T-helper 1 cell treated with Interleukin-12 subunit alpha and Interleukin-12 subunit beta and Interleukin-4 antibody, amounts not matched to agents 30 μg/mL and 1 μg/mL, for 36 hours (primary cell): ENCODE measurements around the gene MAD1L1.

Experiments used
- H3K27ac Mint-ChIP-seq: one replicate; pipeline ENCODE4 v1.8.0; 2021; ENCODE audit warnings: mild to moderate bottlenecking, mixed read lengths
- H3K27me3 Mint-ChIP-seq: one replicate; pipeline ENCODE4 v1.8.0; 2021; ENCODE audit warnings: low read depth, mixed read lengths
- H3K36me3 Mint-ChIP-seq: one replicate; pipeline ENCODE4 v1.8.0; 2021; ENCODE audit warnings: low read depth, mixed read lengths
- H3K4me1 Mint-ChIP-seq: one replicate; pipeline ENCODE4 v1.8.0; 2021; ENCODE audit warnings: low read depth, mixed read lengths
- H3K4me3 Mint-ChIP-seq: one replicate; pipeline ENCODE4 v1.8.0; 2021; ENCODE audit warnings: mild to moderate bottlenecking, moderate library complexity, mixed read lengths
- H3K9me3 Mint-ChIP-seq: one replicate; pipeline ENCODE4 v1.8.0; 2021; ENCODE audit warnings: mixed read lengths

MAD1L1 gene

DNA sequence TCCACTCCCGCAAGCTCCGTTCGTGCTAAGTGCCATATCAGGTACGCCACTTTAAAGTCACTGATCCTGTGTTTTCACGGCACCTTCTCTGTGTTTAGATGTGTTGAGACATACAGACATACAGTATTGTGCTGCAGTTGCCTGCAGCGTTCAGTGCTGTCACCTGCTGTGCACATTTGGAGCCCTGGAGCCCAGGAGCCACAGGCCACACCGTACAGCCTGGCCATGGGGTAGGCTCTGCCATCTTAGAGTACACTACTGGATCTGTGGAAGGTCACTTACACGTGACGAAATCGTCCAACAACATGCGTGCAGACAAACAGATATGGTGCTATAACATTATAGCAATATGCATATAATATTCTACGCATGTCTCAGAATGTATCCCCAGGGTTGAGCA lies 451.4 kb downstream of the MAD1L1 start:
- H3K4me3 Mint-ChIP-seq, result no peak overlapping the region
- peaks cover 4% of the 10 kb centered on the region for H3K27me3 Mint-ChIP-seq
- peaks cover 19% of the 10 kb centered on the region for H3K9me3 Mint-ChIP-seq
- H3K4me1 Mint-ChIP-seq, result no peaks in the 10 kb centered on the region
- no peak overlapping the region for H3K27ac Mint-ChIP-seq
- H3K36me3 Mint-ChIP-seq, result peaks cover 1% of the 10 kb centered on the region

DNA sequence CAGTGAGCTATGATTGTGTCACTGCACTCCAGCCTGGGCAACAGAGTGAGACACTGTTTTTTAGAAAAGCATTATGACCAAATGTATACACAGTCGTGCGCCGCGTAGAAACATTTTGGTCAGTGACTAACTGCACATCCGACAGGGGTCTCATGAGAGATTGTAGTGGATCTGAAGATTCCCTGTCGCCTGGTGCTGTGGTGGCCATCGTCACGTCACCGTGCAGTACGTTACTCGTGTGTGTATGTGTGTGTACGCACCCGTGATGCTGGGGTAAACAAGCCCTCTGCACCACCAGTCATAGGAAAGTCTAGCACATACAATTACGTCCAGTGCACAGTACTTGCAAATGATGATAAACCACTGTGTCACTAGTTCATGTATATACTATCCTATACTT lies 453.3 kb downstream of the MAD1L1 start:
- Mint-ChIP-seq H3K9me3 (peaks cover 18% of the 10 kb centered on the region), H3K27me3 (no peaks in the 10 kb centered on the region), H3K27ac (no peak overlapping the region)

GRCh38 chr7:1777122-1777521 lies 455.6 kb downstream of the MAD1L1 start:
- no peaks in the 10 kb centered on the region for H3K4me1 Mint-ChIP-seq
- peaks cover 31% of the 10 kb centered on the region for H3K9me3 Mint-ChIP-seq
- H3K27ac Mint-ChIP-seq, result no peak overlapping the region
- H3K36me3 Mint-ChIP-seq, result no peaks in the 10 kb centered on the region
- H3K4me3 Mint-ChIP-seq, result no peak overlapping the region
- H3K27me3 Mint-ChIP-seq, result no peaks in the 10 kb centered on the region

More for the DNA sequence above, 453.3 kb downstream of the MAD1L1 start:
- Mint-ChIP-seq H3K36me3 (no peaks in the 10 kb centered on the region), H3K4me3 (no peak overlapping the region), H3K4me1 (no peaks in the 10 kb centered on the region)

DNA sequence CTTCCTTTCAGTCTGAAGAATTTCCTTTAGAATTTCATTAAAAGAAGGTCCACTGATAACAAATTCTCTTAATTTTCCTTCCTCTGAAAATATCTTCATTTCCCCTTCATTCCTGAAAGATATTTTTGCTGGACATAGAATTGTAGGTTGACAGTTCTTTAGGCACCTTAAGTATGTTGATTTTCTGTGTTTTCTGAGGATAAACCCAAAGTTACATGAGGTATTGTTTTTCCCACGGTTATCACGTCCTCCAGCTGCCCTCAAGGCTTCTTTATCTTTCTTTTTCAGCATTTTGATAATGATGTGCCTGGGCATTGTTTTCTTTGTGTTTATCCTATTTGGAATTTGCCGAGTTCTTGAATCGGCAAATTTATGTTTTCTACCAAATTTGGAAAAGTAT lies 457.4 kb downstream of the MAD1L1 start:
- H3K27me3 Mint-ChIP-seq, result no peaks in the 10 kb centered on the region
- H3K4me1 Mint-ChIP-seq, result no peaks in the 10 kb centered on the region
- no peaks in the 10 kb centered on the region for H3K36me3 Mint-ChIP-seq
- no peak overlapping the region for H3K27ac Mint-ChIP-seq
- H3K9me3 Mint-ChIP-seq, result peaks cover 31% of the 10 kb centered on the region
- no peak overlapping the region for H3K4me3 Mint-ChIP-seq

DNA sequence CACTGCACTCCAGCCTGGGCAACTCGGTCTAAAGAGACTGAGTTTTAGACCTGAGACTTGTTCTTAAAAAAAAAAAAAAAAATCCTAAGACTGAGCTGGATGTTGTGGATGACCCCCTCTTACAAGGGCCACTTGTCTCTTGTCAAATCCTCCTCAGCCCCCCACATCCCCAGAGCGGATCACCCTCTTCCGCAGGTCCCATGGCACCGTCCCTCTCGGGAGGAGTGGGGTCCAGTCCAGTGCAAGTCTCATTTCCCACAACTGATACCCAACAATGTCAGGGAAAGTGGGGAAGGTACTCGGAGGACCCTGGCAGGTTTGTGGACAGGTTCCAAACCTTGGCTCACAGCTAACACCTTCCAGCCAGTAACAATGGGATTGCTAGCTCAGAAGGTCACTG lies 462.4 kb downstream of the MAD1L1 start:
- Mint-ChIP-seq H3K4me3 (no peak overlapping the region), H3K4me1 (no peaks in the 10 kb centered on the region), H3K27ac (no peak overlapping the region), H3K9me3 (peaks cover 27% of the 10 kb centered on the region), H3K27me3 (no peaks in the 10 kb centered on the region), H3K36me3 (no peaks in the 10 kb centered on the region)

DNA sequence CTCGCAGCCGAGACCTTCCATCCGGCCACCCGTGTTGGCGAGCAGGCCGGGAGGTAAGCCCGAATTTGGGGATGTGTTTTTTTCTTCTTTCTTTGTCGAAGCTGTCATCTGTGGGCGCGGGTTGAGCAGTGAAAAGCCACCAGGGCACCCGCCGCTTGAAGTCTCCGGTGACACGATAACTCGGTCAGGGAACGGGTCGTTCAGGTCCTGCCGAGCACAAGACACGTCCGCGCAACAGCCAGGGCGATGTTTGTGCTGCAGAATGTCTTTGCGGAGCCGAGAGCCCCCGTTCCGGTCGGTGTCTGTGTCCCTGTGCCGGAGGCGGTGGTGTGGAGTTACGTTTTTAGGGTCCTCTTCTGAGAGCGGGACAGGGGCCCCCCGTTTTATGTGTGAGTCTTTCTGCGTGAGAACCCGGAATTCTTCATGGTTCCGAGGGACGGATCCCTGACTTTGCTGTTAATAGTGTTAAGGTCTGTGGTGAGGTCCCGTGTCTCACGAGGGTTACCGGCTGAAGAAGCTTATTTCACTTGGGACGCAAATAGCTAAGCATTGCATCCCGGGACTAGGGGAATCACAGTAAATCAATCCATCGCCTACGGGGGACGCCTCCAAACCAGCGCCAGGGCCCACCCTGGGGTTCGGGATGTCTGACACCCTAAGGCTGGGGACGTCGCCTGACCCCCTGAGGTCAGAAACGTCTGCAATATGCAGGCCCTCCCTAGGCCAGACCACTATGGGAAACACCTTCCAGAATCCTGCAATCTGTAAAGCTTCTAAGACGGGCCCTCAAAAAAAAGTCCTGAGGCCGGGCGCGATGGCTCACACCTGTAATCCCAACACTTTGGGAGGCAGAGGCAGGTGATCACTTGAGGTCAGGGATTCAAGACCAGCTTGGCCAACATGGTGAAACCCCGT lies 463.2 kb downstream of the MAD1L1 start:
- no peak overlapping the region for H3K4me3 Mint-ChIP-seq
- H3K36me3 Mint-ChIP-seq, result no peaks in the 10 kb centered on the region
- no peaks in the 10 kb centered on the region for H3K27me3 Mint-ChIP-seq
- H3K27ac Mint-ChIP-seq, result no peak overlapping the region
- H3K4me1 Mint-ChIP-seq, result no peaks in the 10 kb centered on the region
- H3K9me3 Mint-ChIP-seq, result peaks cover 27% of the 10 kb centered on the region

DNA sequence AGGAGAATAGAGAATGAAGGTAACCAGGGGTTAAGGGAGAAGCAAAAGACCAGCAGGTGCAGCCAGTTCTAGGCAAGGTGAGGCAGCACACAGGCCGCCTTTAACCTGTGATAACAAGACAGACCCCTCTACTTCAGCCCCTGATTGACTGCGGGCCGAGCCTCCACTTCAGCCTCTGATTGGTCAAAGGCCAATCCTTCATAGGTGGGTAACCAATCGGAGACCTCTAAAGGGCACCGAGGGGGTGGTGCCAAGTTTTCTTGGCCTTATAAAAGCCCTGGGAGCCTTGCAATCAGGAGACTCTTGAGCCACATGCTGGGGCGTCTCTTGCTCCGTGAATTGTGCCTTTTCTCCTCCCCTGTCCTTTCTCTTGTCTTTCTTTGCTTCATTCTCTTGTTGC lies 463.9 kb downstream of the MAD1L1 start:
- Mint-ChIP-seq H3K4me3 (no peak overlapping the region), H3K9me3 (peaks cover 24% of the 10 kb centered on the region), H3K27me3 (no peaks in the 10 kb centered on the region), H3K4me1 (no peaks in the 10 kb centered on the region), H3K36me3 (no peaks in the 10 kb centered on the region), H3K27ac (no peak overlapping the region)

- Mint-ChIP-seq H3K27ac (no peak overlapping the region), H3K4me3 (no peak overlapping the region)
These were observed 465.2 kb downstream of the MAD1L1 start for GRCh38 chr7:1767524-1767923.

More at GRCh38 chr7:1767524-1767923, 465.2 kb downstream of the MAD1L1 start:
- Mint-ChIP-seq H3K9me3 (peaks cover 17% of the 10 kb centered on the region), H3K27me3 (no peaks in the 10 kb centered on the region), H3K36me3 (no peaks in the 10 kb centered on the region), H3K4me1 (no peaks in the 10 kb centered on the region)
